ENCODE measurements around the gene ASTN2.
"Not testable (repeated sequence)": the region's sequence is repeated elsewhere in the genome, so short reads cannot be mapped to it uniquely, and the experiment has no call there.

The ASTN2 gene

GRCh38 chr9:116712781-116713180, 702.1 kb downstream of the ASTN2 start:
- DNase-seq (ENCODE audit: low read depth in 1 of 2, low spot score in 1 of 2) = no peak

GRCh38 chr9:116706310-116707290, 708.3 kb downstream of the ASTN2 start:
- DNase-seq (ENCODE audit: low read depth in 1 of 2, low spot score in 1 of 2) = no peak

- no peak for DNase-seq (ENCODE audit: low read depth in 1 of 2, low spot score in 1 of 2)
These were observed 709.3 kb downstream of the ASTN2 start for GRCh38 chr9:116705531-116705930.

GRCh38 chr9:116704470-116704869, 710.4 kb downstream of the ASTN2 start:
- DNase-seq (ENCODE audit: low read depth in 1 of 2, low spot score in 1 of 2) = no peak

GRCh38 chr9:116703634-116704033, 711.2 kb downstream of the ASTN2 start:
- no peak for DNase-seq (ENCODE audit: low read depth in 1 of 2, low spot score in 1 of 2)

GRCh38 chr9:116701940-116702642, 712.8 kb downstream of the ASTN2 start:
- no peak for DNase-seq (ENCODE audit: low read depth in 1 of 2, low spot score in 1 of 2)

GRCh38 chr9:116700882-116701865, 713.7 kb downstream of the ASTN2 start:
- no peak for DNase-seq (ENCODE audit: low read depth in 1 of 2, low spot score in 1 of 2)

GRCh38 chr9:116700279-116700678, 714.6 kb downstream of the ASTN2 start:
- DNase-seq (ENCODE audit: low read depth in 1 of 2, low spot score in 1 of 2) = no peak

- DNase-seq (ENCODE audit: low read depth in 1 of 2, low spot score in 1 of 2) = no peak
These were observed 717.0 kb downstream of the ASTN2 start for GRCh38 chr9:116697887-116698286.

- no peak for DNase-seq (ENCODE audit: low read depth in 1 of 2, low spot score in 1 of 2)
These were observed 717.5 kb downstream of the ASTN2 start for GRCh38 chr9:116697362-116697761.

- DNase-seq (ENCODE audit: low read depth in 1 of 2, low spot score in 1 of 2) = no peak
These were observed 719.4 kb downstream of the ASTN2 start for GRCh38 chr9:116695438-116695837.

- no peak for DNase-seq (ENCODE audit: low read depth in 1 of 2, low spot score in 1 of 2)
These were observed 720.0 kb downstream of the ASTN2 start for GRCh38 chr9:116694785-116695291.

- no peak for DNase-seq (ENCODE audit: low read depth in 1 of 2, low spot score in 1 of 2)
These were observed 721.6 kb downstream of the ASTN2 start for GRCh38 chr9:116693233-116693731.

- no peak for DNase-seq (ENCODE audit: low read depth in 1 of 2, low spot score in 1 of 2)
These were observed 722.2 kb downstream of the ASTN2 start for GRCh38 chr9:116692616-116693015.

GRCh38 chr9:116691607-116692006, 723.2 kb downstream of the ASTN2 start:
- no peak for DNase-seq (ENCODE audit: low read depth in 1 of 2, low spot score in 1 of 2)

GRCh38 chr9:116690805-116691204, 724.1 kb downstream of the ASTN2 start:
- not testable (repeated sequence) for DNase-seq (ENCODE audit: low read depth in 1 of 2, low spot score in 1 of 2)

GRCh38 chr9:116689486-116690032, 725.3 kb downstream of the ASTN2 start:
- DNase-seq (ENCODE audit: low read depth in 1 of 2, low spot score in 1 of 2) = no peak

- DNase-seq (ENCODE audit: low read depth in 1 of 2, low spot score in 1 of 2) = no peak
These were observed 725.9 kb downstream of the ASTN2 start for GRCh38 chr9:116688806-116689485.

- no peak for DNase-seq (ENCODE audit: low read depth in 1 of 2, low spot score in 1 of 2)
These were observed 727.1 kb downstream of the ASTN2 start for GRCh38 chr9:116687754-116688135.

Data from stimulated activated CD4-positive, alpha-beta T cell treated with anti-CD3 and anti-CD28 coated beads, Interleukin-15, amount 100 ng/mL, for 1 hour (primary cell).